Measurements from ENCODE around the gene C2orf72. TPM values are rescaled to one million over a fixed set of nuclear protein-coding genes. Genes with fewer than 3 reads are reported as not detected.

The C2orf72 gene
- total RNA-seq, 2 donors from 2014 or later: 42.6 to 54.8 TPM

Other genes with a start within 250 kb of the C2orf72 start
- gene ITM2C, start 172.6 kb upstream of the C2orf72 start, total RNA-seq: 1,000 to 10,000 TPM; 2,207 to 2,247 TPM
- under 1 TPM; 0.34 TPM for gene GPR55, start 112.3 kb upstream of the C2orf72 start, total RNA-seq
- not detected for gene SPATA3, start 41.4 kb upstream of the C2orf72 start, total RNA-seq
- 10 to 100 TPM; 81.3 to 91.0 TPM for gene PSMD1, start 19.3 kb downstream of the C2orf72 start, total RNA-seq
- under 1 TPM; 0.12 to 0.22 TPM for gene HTR2B, start 87.5 kb downstream of the C2orf72 start, total RNA-seq
- 10 to 100 TPM in 1 of 2 donors, 1 to 10 TPM in 1; 9.4 to 13.6 TPM for gene ARMC9, start 161.1 kb downstream of the C2orf72 start, total RNA-seq

Data from left colon (tissue), 2 donors.